GM12878 (cell line): Measurements from ENCODE around the gene RASIP1.

ENCODE experiments used
- CREM ChIP-seq: IDR thresholded peaks from 2 replicates; pipeline ENCODE4 v1.6.1; 2014; ENCODE audit warnings: antibody characterized with exemption, low read depth
- ESRRA ChIP-seq: IDR thresholded peaks from 2 replicates; pipeline ENCODE4 v1.6.1; 2012; ENCODE audit warnings: mild to moderate bottlenecking, low read length, improper control_type of control experiment
- POLR2A ChIP-seq: IDR thresholded peaks from 2 replicates; pipeline ENCODE4 v1.6.1; 2011; ENCODE audit warnings: low read depth, mild to moderate bottlenecking, low read length
- SIN3A ChIP-seq: IDR thresholded peaks from 2 replicates; pipeline ENCODE4 v1.6.1; 2012; ENCODE audit warnings: low read depth, low read length, improper control_type of control experiment
- TF ChIP-seq, protein P1 (sequence below), 3 experiments: IDR thresholded peaks in 2 of 3; conservative IDR thresholded peaks in 1 of 3; 2 replicates each; pipeline ENCODE4 v1.5.1; 2011; ENCODE audit warnings: low read depth in 3 of 3, low read length in 3 of 3, mild to moderate bottlenecking in 3 of 3, control low read depth in 2 of 3, moderate library complexity in 2 of 3, inconsistent platforms in 1 of 3, mixed read lengths in 1 of 3; ENCODE audit not compliant: control insufficient read depth in 2 of 3, insufficient read depth in 1 of 3; ENCODE audit errors: extremely low read depth in 1 of 3
- TF ChIP-seq, protein P2 (sequence below): fragments of 450-650 bp; IDR thresholded peaks from 2 replicates; pipeline ENCODE4 v1.6.1; 2017; ENCODE audit warnings: mild to moderate bottlenecking, moderate library complexity

DNA sequence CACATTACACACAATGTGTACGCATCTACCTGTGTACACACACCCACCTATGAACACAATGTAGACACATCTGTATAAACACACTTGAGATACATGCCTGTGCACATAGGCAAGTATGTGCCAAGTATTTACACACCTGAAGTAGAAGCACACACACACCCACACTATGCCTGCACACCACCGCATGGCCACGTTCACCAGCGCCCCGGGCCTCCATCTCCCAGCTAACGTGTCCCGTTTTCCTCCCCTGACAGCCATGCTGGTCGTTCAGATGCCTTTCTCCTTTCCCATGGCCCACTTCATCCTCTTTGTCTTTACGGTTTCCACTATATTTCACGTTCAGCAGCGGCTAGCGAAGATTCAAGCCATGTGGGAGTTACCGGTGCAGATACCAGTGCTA lies 37.7 kb downstream of the RASIP1 start:
- TF ChIP-seq ESRRA, result no peak
- TF ChIP-seq SIN3A, result no peak
- TF ChIP-seq, protein P1, sequence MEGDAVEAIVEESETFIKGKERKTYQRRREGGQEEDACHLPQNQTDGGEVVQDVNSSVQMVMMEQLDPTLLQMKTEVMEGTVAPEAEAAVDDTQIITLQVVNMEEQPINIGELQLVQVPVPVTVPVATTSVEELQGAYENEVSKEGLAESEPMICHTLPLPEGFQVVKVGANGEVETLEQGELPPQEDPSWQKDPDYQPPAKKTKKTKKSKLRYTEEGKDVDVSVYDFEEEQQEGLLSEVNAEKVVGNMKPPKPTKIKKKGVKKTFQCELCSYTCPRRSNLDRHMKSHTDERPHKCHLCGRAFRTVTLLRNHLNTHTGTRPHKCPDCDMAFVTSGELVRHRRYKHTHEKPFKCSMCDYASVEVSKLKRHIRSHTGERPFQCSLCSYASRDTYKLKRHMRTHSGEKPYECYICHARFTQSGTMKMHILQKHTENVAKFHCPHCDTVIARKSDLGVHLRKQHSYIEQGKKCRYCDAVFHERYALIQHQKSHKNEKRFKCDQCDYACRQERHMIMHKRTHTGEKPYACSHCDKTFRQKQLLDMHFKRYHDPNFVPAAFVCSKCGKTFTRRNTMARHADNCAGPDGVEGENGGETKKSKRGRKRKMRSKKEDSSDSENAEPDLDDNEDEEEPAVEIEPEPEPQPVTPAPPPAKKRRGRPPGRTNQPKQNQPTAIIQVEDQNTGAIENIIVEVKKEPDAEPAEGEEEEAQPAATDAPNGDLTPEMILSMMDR (IDR thresholded peaks at IDR 0.05 in 2 of 3, conservative IDR thresholded peaks at IDR 0.05 in 1 of 3; ENCODE audit: control insufficient read depth in 2 of 3, extremely low read depth in 1 of 3, insufficient read depth in 1 of 3, low read depth in 3 of 3, low read length in 3 of 3), result no peak
- no peak for TF ChIP-seq CREM
- TF ChIP-seq, protein P2, sequence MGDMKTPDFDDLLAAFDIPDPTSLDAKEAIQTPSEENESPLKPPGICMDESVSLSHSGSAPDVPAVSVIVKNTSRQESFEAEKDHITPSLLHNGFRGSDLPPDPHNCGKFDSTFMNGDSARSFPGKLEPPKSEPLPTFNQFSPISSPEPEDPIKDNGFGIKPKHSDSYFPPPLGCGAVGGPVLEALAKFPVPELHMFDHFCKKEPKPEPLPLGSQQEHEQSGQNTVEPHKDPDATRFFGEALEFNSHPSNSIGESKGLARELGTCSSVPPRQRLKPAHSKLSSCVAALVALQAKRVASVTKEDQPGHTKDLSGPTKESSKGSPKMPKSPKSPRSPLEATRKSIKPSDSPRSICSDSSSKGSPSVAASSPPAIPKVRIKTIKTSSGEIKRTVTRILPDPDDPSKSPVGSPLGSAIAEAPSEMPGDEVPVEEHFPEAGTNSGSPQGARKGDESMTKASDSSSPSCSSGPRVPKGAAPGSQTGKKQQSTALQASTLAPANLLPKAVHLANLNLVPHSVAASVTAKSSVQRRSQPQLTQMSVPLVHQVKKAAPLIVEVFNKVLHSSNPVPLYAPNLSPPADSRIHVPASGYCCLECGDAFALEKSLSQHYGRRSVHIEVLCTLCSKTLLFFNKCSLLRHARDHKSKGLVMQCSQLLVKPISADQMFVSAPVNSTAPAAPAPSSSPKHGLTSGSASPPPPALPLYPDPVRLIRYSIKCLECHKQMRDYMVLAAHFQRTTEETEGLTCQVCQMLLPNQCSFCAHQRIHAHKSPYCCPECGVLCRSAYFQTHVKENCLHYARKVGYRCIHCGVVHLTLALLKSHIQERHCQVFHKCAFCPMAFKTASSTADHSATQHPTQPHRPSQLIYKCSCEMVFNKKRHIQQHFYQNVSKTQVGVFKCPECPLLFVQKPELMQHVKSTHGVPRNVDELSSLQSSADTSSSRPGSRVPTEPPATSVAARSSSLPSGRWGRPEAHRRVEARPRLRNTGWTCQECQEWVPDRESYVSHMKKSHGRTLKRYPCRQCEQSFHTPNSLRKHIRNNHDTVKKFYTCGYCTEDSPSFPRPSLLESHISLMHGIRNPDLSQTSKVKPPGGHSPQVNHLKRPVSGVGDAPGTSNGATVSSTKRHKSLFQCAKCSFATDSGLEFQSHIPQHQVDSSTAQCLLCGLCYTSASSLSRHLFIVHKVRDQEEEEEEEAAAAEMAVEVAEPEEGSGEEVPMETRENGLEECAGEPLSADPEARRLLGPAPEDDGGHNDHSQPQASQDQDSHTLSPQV, result no peak
- no peak for TF ChIP-seq POLR2A
